Smooth muscle cell (in vitro differentiated cells): ENCODE measurements around the gene MCTP1. TPM values are rescaled to one million over a fixed set of nuclear protein-coding genes. Genes with fewer than 3 reads are reported as not detected.

Experiments
- DNase-seq: peaks from one replicate; lab custom pipeline; 2025; ENCODE audit not compliant: unreplicated experiment; lab: John Stamatoyannopoulos, UW
- H2AFZ ChIP-seq: fragments of 200-600 bp; sonication (generic); 2 replicates; pipeline ENCODE4 v1.6.0; 2016; ENCODE audit warnings: antibody characterized with exemption, low read depth, mild to moderate bottlenecking
- H3F3A ChIP-seq: fragments of 200-600 bp; sonication (generic); 2 replicates; pipeline ENCODE4 v1.6.0; 2017; ENCODE audit warnings: antibody characterized with exemption, low read depth
- H3K27ac ChIP-seq: fragments of 200-600 bp; sonication (generic); 2 replicates; pipeline ENCODE4 v1.5.1; 2016; ENCODE audit warnings: low read depth, mild to moderate bottlenecking
- H3K27me3 ChIP-seq: fragments of 200-600 bp; sonication (generic); 2 replicates; pipeline ENCODE4 v1.6.1; 2016; ENCODE audit warnings: low read depth, mild to moderate bottlenecking
- H3K36me3 ChIP-seq: fragments of 200-600 bp; sonication (generic); 2 replicates; pipeline ENCODE4 v1.5.1; 2016; ENCODE audit warnings: low read depth
- H3K4me1 ChIP-seq: fragments of 200-600 bp; sonication (generic); 2 replicates; pipeline ENCODE4 v1.5.1; 2016; ENCODE audit warnings: low read depth
- H3K4me2 ChIP-seq: fragments of 200-600 bp; sonication (generic); 2 replicates; pipeline ENCODE4 v1.6.0; 2016; ENCODE audit warnings: mild to moderate bottlenecking
- H3K4me3 ChIP-seq: fragments of 200-600 bp; sonication (generic); 2 replicates; pipeline ENCODE4 v1.5.1; 2016; ENCODE audit warnings: mild to moderate bottlenecking
- H3K79me2 ChIP-seq: fragments of 200-600 bp; sonication (generic); 2 replicates; pipeline ENCODE4 v1.6.0; 2016; ENCODE audit warnings: low read depth, mild to moderate bottlenecking
- H3K9ac ChIP-seq: fragments of 200-600 bp; sonication (generic); 2 replicates; pipeline ENCODE4 v1.6.0; 2016; ENCODE audit warnings: low read depth
- H3K9me3 ChIP-seq: fragments of 200-600 bp; sonication (generic); replicated peaks from 2 replicates; pipeline ENCODE4 v1.5.1; 2016; ENCODE audit warnings: low read depth
- H4K20me1 ChIP-seq: fragments of 200-600 bp; sonication (generic); 2 replicates; pipeline ENCODE4 v1.6.0; 2016; ENCODE audit warnings: low read depth
- WGBS: methylation state at CpG from one replicate; pipeline ENCODE4 v1.1.7; 2016; ENCODE audit warnings: low lambda C conversion rate; 5-methylcytosine and 5-hydroxymethylcytosine counted together
- polyA plus RNA-seq: library from polyadenylated mRNA; unstranded; fragments of >200 nt; fragmentation: Nextera tagmentation; extraction: Ambion mirVana; gene quantifications from 2 replicates; pipeline ENCODE4 v1.2.1, GENCODE V29; 2016
- total RNA-seq: library from RNA; depleted of rRNA; stranded (reverse); fragments of >200 nt; gene quantifications from 2 replicates; pipeline ENCODE4 v1.2.3, GENCODE V29; 2014
- TF ChIP-seq, protein P1 (sequence below): fragments of 200-600 bp; sonication (generic); IDR thresholded peaks from 2 replicates; pipeline ENCODE4 v1.5.1; 2017; ENCODE audit warnings: borderline replicate concordance, mild to moderate bottlenecking, antibody characterized with exemption; ENCODE audit not compliant: insufficient read depth, poor library complexity, severe bottlenecking

The MCTP1 gene
- total and polyA plus RNA-seq, 2 experiments from 2014 or later, result 1.1 to 4.8 TPM

DNA sequence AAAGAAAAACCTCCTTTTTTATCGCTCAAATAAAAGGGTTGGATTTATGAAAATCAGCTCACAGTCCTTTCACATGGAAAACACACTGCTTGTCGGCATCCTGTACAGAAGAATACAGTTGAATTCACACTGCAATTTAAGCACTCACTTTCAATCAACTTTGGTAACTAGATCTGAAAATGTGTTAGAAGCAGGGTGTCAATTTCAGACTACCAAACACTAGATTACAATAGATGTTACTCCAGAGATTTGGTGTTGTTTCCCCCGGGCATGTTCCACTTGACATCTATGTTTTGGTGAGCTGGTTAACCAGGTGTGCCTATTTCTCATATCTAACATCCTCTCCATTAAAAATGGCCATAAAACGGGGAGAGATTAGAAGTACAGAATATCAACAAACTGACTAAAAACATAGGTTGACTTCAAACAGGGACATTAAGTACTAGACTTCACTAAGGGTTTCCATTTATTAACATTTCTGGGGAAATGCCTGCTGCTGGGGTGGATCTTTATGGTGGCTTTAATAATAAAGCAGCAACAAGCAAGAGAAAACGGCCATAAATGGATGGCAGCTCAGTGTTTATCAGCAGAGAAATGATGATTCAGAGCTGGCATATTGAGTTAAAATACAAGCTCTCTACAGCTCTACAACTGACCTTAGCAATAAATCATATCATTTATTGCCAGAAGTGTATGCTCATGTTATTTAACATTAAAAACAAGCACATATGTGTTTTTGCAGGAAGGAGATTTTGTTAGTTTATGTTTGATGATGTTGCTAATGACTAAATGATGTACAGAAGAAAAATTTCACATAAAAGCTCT lies 507.6 kb downstream of the MCTP1 start:
- Histone ChIP-seq H3K9me3 (no peaks in the 10 kb centered on the region), H3K36me3 (no peaks in the 10 kb centered on the region), H4K20me1 (no peaks in the 10 kb centered on the region), H3K4me2 (peak overlapping the region; percentile 14), H3F3A (no peaks in the 10 kb centered on the region), H3K27ac (no peak overlapping the region), H2AFZ (no peak overlapping the region), H3K4me3 (no peak overlapping the region), H3K79me2 (no peaks in the 10 kb centered on the region), H3K4me1 (no peaks in the 10 kb centered on the region), H3K27me3 (no peaks in the 10 kb centered on the region), H3K9ac (no peak overlapping the region)
- no peak for DNase-seq
- WGBS, result 76% methylated on average over 5 of the region's 5 CpGs
- TF ChIP-seq, protein P1, sequence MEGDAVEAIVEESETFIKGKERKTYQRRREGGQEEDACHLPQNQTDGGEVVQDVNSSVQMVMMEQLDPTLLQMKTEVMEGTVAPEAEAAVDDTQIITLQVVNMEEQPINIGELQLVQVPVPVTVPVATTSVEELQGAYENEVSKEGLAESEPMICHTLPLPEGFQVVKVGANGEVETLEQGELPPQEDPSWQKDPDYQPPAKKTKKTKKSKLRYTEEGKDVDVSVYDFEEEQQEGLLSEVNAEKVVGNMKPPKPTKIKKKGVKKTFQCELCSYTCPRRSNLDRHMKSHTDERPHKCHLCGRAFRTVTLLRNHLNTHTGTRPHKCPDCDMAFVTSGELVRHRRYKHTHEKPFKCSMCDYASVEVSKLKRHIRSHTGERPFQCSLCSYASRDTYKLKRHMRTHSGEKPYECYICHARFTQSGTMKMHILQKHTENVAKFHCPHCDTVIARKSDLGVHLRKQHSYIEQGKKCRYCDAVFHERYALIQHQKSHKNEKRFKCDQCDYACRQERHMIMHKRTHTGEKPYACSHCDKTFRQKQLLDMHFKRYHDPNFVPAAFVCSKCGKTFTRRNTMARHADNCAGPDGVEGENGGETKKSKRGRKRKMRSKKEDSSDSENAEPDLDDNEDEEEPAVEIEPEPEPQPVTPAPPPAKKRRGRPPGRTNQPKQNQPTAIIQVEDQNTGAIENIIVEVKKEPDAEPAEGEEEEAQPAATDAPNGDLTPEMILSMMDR, result no peak

DNA sequence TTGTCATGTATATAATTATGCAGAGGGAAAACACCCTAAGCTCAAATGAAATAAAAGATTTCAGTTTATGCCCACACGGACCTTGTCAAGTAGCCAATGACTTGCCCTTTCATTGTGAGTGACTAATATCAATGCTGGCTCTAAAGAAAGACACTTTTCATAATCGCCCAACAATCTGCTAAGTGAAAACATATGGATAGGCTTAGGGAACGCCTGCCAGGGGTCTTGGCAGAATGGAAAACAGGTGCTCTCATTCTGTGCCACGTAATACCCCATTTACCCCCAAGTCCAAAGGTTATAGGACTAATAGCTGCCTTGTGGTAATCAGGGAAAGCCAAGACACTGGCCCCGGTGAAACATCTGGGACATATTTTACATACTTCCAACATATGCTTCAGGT lies 508.7 kb downstream of the MCTP1 start:
- Histone ChIP-seq H2AFZ (no peak overlapping the region), H3K4me3 (no peak overlapping the region), H3K4me1 (no peaks in the 10 kb centered on the region), H3K27ac (no peak overlapping the region), H3K27me3 (no peaks in the 10 kb centered on the region), H3K79me2 (no peaks in the 10 kb centered on the region), H3F3A (no peaks in the 10 kb centered on the region), H3K4me2 (no peak overlapping the region), H3K36me3 (no peaks in the 10 kb centered on the region), H4K20me1 (no peaks in the 10 kb centered on the region), H3K9me3 (no peaks in the 10 kb centered on the region), H3K9ac (no peak overlapping the region)
- DNase-seq, result no peak
- WGBS, result 73% methylated on average over 5 of the region's 5 CpGs
- TF ChIP-seq, protein P1, result no peak

DNA sequence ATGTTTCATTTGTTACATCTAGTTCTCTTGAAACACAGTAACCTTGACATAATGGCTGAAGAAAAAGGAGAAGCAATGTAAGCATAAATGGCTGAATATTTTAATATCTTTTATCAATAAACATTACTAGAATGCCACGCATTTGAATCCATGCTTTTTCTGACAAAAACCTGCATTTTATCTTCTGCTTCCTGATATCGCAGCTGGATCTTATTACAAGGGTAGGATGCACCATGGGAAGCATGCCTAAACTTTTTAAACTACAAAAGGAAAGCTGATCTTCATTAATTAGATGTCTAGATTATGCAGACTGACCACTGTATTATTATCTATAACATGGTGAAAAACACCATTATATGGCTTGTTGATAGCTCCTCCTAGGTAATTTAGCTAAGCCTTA lies 509.8 kb downstream of the MCTP1 start:
- Histone ChIP-seq H3F3A (no peaks in the 10 kb centered on the region), H3K4me3 (no peak overlapping the region), H2AFZ (no peak overlapping the region), H3K27ac (no peak overlapping the region), H3K27me3 (no peaks in the 10 kb centered on the region), H3K9me3 (no peaks in the 10 kb centered on the region), H3K36me3 (no peaks in the 10 kb centered on the region), H3K9ac (no peak overlapping the region), H3K79me2 (no peaks in the 10 kb centered on the region), H3K4me1 (no peaks in the 10 kb centered on the region), H4K20me1 (no peaks in the 10 kb centered on the region), H3K4me2 (no peak overlapping the region)
- WGBS, result 94% methylated on average over 2 of the region's 2 CpGs
- no peak for DNase-seq
- TF ChIP-seq, protein P1, result no peak

DNA sequence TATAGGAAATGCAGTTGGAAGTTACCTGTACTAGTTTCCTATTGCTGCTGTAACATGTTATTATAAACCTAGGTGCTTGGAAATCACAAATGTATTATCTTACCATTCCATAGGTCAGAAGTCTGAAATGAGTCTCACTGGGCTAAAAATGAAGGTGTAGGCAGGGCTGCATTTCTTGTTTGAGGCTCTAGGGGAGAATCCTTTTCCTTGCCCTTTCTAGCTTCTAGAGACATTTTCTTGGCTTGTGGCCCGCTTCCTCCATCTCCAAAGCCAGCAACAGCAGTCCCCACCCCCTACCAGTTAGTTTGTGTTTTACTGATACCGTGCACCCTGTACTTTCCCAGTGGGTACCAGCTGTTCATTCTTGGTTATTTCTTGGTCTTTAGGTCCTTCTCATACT lies 513.2 kb downstream of the MCTP1 start:
- Histone ChIP-seq H3K4me3 (no peak overlapping the region), H3K9me3 (no peaks in the 10 kb centered on the region), H3K4me1 (no peaks in the 10 kb centered on the region), H3K9ac (no peak overlapping the region), H3F3A (no peaks in the 10 kb centered on the region), H3K36me3 (no peaks in the 10 kb centered on the region), H4K20me1 (no peaks in the 10 kb centered on the region), H2AFZ (no peak overlapping the region), H3K4me2 (no peak overlapping the region), H3K27me3 (no peaks in the 10 kb centered on the region), H3K79me2 (no peaks in the 10 kb centered on the region), H3K27ac (no peak overlapping the region)
- 85% methylated on average over 2 of the region's 2 CpGs for WGBS
- TF ChIP-seq, protein P1, result no peak
- DNase-seq, result no peak
